A673 (cell line): Measurements from ENCODE around the gene AKIP1.

ENCODE experiments used
- CTCF ChIP-seq: fragments of 300-800, 200-600 bp; sonication (generic); conservative IDR thresholded peaks from 2 replicates; pipeline ENCODE4 v1.5.1; 2017; ENCODE audit warnings: low read depth, mild to moderate bottlenecking, antibody characterized with exemption, low read length, moderate library complexity, mixed read lengths
- EZH2 ChIP-seq: fragments of 200-600 bp; sonication (generic); IDR thresholded peaks from 2 replicates; pipeline ENCODE4 v1.6.1; 2017; ENCODE audit warnings: borderline replicate concordance, low read depth, mild to moderate bottlenecking, mixed read lengths, antibody characterized with exemption, low read length; ENCODE audit not compliant: poor library complexity, severe bottlenecking

- TF ChIP-seq EZH2 (no peak), CTCF (no peak)
These were observed 3.7 kb downstream of the AKIP1 start for GRCh38 chr11:8914661-8915018.
